Fibroblast of pulmonary artery (primary cell): Measurements from ENCODE around the gene PINK1.

Experiments used
- DNase-seq: peaks from one replicate; pipeline ENCODE4 v3.0.0-alpha.2; 2010; ENCODE audit warnings: low read depth
- H3K4me3 ChIP-seq: replicated peaks from 2 replicates; pipeline ENCODE4 v1.5.1; 2011; ENCODE audit warnings: low read depth, mild to moderate bottlenecking, control low read depth, low read length, moderate library complexity
- TF ChIP-seq, protein P1 (sequence below): IDR thresholded peaks from 2 replicates; pipeline ENCODE4 v1.5.1; 2011; ENCODE audit warnings: mild to moderate bottlenecking, control low read depth, low read length, inconsistent platforms; ENCODE audit errors: missing control alignments

Gene PINK1

DNA sequence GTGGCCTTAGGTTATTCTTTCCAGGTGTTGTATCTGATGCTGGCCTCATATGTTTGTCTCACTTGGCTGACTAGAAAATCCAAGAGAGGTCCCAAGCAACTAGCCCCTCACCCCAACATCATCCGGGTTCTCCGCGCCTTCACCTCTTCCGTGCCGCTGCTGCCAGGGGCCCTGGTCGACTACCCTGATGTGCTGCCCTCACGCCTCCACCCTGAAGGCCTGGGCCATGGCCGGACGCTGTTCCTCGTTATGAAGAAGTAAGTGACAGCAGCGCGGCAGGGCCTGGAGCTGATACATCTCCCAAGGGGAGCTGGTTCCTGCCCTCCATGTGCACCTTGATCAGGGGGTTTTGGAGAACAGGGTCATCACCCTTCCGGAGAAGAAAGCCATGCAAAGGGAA lies 11.2 kb downstream of the PINK1 start:
- TF ChIP-seq, protein P1, sequence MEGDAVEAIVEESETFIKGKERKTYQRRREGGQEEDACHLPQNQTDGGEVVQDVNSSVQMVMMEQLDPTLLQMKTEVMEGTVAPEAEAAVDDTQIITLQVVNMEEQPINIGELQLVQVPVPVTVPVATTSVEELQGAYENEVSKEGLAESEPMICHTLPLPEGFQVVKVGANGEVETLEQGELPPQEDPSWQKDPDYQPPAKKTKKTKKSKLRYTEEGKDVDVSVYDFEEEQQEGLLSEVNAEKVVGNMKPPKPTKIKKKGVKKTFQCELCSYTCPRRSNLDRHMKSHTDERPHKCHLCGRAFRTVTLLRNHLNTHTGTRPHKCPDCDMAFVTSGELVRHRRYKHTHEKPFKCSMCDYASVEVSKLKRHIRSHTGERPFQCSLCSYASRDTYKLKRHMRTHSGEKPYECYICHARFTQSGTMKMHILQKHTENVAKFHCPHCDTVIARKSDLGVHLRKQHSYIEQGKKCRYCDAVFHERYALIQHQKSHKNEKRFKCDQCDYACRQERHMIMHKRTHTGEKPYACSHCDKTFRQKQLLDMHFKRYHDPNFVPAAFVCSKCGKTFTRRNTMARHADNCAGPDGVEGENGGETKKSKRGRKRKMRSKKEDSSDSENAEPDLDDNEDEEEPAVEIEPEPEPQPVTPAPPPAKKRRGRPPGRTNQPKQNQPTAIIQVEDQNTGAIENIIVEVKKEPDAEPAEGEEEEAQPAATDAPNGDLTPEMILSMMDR, result no peak
- no peak overlapping the region for H3K4me3 ChIP-seq
- DNase-seq, result no peak

GRCh38 chr1:20645414-20645813 lies 12.2 kb downstream of the PINK1 start:
- DNase-seq, result no peak
- no peak overlapping the region for H3K4me3 ChIP-seq
- TF ChIP-seq, protein P1, result no peak

DNA sequence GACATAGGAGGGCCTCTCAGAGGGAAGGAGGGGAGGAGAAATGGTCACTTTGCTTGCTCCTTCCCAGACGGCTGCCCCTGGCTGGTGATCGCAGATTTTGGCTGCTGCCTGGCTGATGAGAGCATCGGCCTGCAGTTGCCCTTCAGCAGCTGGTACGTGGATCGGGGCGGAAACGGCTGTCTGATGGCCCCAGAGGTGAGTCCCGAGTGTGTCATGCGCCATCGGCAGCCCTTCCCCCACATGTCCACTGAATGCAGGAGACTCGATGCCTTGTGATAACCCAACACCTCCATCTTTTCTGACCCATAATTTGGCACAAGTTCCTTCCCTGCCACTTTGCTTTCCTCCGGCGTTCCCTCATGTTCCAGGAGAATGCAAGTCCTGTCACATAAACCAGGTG lies 15.2 kb downstream of the PINK1 start:
- TF ChIP-seq, protein P1, result no peak
- H3K4me3 ChIP-seq, result no peak overlapping the region
- DNase-seq, result no peak

GRCh38 chr1:20648946-20649345 lies 15.7 kb downstream of the PINK1 start:
- DNase-seq, result no peak
- H3K4me3 ChIP-seq, result no peak overlapping the region
- TF ChIP-seq, protein P1, result no peak

DNA sequence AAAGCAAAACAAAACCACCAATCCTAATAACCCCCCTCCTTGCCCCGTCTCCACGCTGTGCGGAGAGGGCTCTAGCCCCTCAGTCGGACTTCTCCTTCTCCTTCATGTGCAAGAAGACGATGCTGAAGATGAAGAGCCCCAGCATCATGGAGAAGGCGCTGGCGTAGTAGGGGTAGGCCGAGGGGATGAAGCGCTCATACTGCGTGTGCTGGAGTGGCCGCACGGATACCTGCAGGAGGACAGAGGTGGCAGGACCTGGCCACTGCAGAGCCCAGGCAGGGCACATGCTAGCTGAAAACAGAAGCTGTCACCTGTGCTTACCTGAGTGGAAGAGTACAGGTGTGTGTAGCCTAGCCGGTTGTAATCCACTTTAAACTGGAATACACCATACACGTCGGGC lies 19.0 kb downstream of the PINK1 start:
- TF ChIP-seq, protein P1, result no peak
- no peak overlapping the region for H3K4me3 ChIP-seq
- DNase-seq, result no peak

DNA sequence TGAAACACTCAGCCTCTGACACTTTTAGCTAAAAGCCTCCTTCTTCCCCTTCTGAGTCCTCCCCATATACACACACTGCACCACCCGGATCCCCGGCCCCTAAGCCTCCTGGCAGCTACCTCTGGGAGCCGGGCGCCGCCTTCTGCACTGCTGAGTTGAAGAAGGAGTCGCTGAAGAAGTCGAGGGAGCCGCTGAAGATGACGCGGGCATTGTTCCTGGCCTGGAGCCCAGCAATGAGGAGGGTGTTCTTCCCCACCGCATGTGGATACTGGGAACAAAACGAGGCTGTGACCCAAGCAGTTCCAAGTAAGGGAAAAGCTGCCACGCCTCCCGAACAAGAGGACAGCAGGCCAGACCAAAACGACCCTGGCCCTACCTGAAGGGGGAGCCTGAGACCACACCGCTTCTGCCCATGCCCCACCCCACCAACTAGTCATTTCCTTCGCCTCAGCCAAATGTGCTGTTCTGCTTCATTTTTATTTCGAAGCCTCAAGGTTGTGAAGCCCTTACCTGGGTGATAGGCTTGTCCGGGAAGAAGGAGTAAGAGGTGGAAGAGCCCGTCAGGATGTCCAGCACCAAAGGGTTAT lies 20.9 kb downstream of the PINK1 start:
- TF ChIP-seq, protein P1, result no peak
- peak; percentile 23 for DNase-seq
- H3K4me3 ChIP-seq, result no peak overlapping the region

GRCh38 chr1:20657024-20657423 lies 23.8 kb downstream of the PINK1 start:
- no peak overlapping the region for H3K4me3 ChIP-seq
- DNase-seq, result no peak
- TF ChIP-seq, protein P1, result no peak
